ENCODE measurements around the gene PTH2.

GRCh38 chr19:49425178-49425577 is 1.9 kb upstream of the PTH2 start, which contains the start of gene GFY:
- TF ChIP-seq CTCF (conservative IDR thresholded peaks at IDR 0.05 in 1 of 2, IDR thresholded peaks at IDR 0.05 in 1 of 2; ENCODE audit: low read depth in 1 of 2, low read length in 2 of 2) (no peak), EZH2 (IDR thresholded peaks at IDR 0.05; ENCODE audit: low read length, missing control alignments) (peak; percentile 8)
